ENCODE data around the gene MYMK. TPM values are rescaled to one million over a fixed set of nuclear protein-coding genes. Genes with fewer than 3 reads are reported as not detected.

Gene MYMK
- total RNA-seq, 2 experiments from 2014 or later = not detected

GRCh38 chr9:133558191-133559126 lies 33.7 kb upstream of the MYMK start:
- peaks cover 19% of the 10 kb centered on the region for H3K4me1 Mint-ChIP-seq (ENCODE audit: low read depth)
- ATAC-seq = peak; percentile 84
- peak; percentile 71 for DNase-seq
- TF ChIP-seq, protein P1, sequence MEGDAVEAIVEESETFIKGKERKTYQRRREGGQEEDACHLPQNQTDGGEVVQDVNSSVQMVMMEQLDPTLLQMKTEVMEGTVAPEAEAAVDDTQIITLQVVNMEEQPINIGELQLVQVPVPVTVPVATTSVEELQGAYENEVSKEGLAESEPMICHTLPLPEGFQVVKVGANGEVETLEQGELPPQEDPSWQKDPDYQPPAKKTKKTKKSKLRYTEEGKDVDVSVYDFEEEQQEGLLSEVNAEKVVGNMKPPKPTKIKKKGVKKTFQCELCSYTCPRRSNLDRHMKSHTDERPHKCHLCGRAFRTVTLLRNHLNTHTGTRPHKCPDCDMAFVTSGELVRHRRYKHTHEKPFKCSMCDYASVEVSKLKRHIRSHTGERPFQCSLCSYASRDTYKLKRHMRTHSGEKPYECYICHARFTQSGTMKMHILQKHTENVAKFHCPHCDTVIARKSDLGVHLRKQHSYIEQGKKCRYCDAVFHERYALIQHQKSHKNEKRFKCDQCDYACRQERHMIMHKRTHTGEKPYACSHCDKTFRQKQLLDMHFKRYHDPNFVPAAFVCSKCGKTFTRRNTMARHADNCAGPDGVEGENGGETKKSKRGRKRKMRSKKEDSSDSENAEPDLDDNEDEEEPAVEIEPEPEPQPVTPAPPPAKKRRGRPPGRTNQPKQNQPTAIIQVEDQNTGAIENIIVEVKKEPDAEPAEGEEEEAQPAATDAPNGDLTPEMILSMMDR (IDR thresholded peaks at IDR 0.05) = no peak
- CTCF ChIA-PET = no interaction called here
- H3K36me3 Mint-ChIP-seq (ENCODE audit: low read depth) = no peaks in the 10 kb centered on the region
- peaks cover 2% of the 10 kb centered on the region for H3K27me3 Mint-ChIP-seq
- no peaks in the 10 kb centered on the region for H3K9me3 Mint-ChIP-seq
- H3K4me3 Mint-ChIP-seq = no peak overlapping the region
- POLR2A ChIA-PET = interaction anchor here (0.7 to 1.3 kb wide), 2 partner anchors 10 to 228 kb away, joined by 3 to 4 read pairs; no protein-coding TSS in a partner anchor
- peak overlapping the region; percentile 61 for H3K27ac Mint-ChIP-seq
- intact Hi-C loops (cut with micrococcal nuclease) = no loop called here

- POLR2A ChIA-PET = interaction anchor here (1.3 kb wide), 1 partner anchor 11 kb away, joined by 3 read pairs; no protein-coding TSS in a partner anchor
- ATAC-seq (no peak), DNase-seq (no peak)
- H3K27me3 Mint-ChIP-seq = peaks cover 2% of the 10 kb centered on the region
- H3K4me3 Mint-ChIP-seq = no peak overlapping the region
- CTCF ChIA-PET = no interaction called here
- H3K4me1 Mint-ChIP-seq (ENCODE audit: low read depth) = peaks cover 14% of the 10 kb centered on the region
- no peak overlapping the region for H3K27ac Mint-ChIP-seq
- H3K36me3 Mint-ChIP-seq (ENCODE audit: low read depth) = no peaks in the 10 kb centered on the region
- TF ChIP-seq, protein P1 (IDR thresholded peaks at IDR 0.05) = no peak
- intact Hi-C loops (cut with micrococcal nuclease) = no loop called here
- no peaks in the 10 kb centered on the region for H3K9me3 Mint-ChIP-seq
Observed at GRCh38 chr9:133557581-133557980, 32.8 kb upstream of the MYMK start.

DNA sequence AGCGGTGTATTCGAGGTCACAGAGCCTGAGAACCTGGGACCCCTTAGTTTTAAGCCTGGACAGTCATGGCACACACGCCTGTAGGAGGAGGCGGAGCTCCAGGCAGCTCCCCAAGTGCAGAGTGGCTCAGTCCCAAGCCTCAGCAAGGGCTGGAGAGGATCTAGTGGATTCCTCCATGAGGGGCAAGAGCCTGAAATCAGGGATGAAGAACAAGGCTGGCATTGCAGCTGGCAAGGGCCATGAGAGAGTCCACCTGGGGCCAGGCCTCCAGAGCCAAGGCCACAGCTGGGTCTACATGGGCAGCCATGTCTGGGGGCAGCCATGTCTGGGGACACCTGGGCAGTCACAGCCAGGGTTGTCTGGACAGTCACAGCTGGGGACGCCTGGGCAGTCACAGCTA lies 31.6 kb upstream of the MYMK start:
- Mint-ChIP-seq H3K27ac (no peak overlapping the region), H3K36me3 (ENCODE audit: low read depth) (no peaks in the 10 kb centered on the region), H3K27me3 (peaks cover 2% of the 10 kb centered on the region), H3K9me3 (no peaks in the 10 kb centered on the region), H3K4me1 (ENCODE audit: low read depth) (peaks cover 14% of the 10 kb centered on the region), H3K4me3 (no peak overlapping the region)
- CTCF ChIA-PET = interaction anchor here (0.9 kb wide), 1 partner anchor 9 kb away, joined by 3 read pairs; no protein-coding TSS in a partner anchor
- intact Hi-C loops (cut with micrococcal nuclease) = no loop called here
- TF ChIP-seq, protein P1 (IDR thresholded peaks at IDR 0.05) = no peak
- ATAC-seq = no peak
- DNase-seq = no peak
- POLR2A ChIA-PET = no interaction called here

DNA sequence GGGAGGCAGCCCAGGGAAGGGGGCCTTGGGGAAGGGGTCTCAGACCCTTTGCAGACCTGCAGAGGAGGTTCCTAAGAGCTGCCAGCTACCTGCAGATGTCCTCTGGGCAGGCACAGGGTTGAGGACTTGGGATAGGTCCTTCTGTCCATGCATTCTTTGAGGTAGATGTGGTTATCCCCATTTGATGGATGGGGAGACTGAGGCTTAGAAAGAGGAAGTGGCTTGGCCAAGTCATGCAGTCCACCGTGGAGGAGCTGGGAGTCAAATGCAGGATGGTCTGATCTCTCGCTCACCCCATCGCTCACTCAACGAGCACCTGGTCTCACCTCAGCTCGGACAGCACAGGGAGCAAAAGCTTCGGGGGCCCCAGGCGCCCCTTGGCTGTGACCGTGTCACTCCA lies 30.0 kb upstream of the MYMK start:
- no peak for DNase-seq
- TF ChIP-seq, protein P1 (IDR thresholded peaks at IDR 0.05) = no peak
- Mint-ChIP-seq H3K4me1 (ENCODE audit: low read depth) (peaks cover 13% of the 10 kb centered on the region), H3K27ac (no peak overlapping the region), H3K4me3 (no peak overlapping the region), H3K27me3 (peaks cover 2% of the 10 kb centered on the region), H3K36me3 (ENCODE audit: low read depth) (no peaks in the 10 kb centered on the region), H3K9me3 (no peaks in the 10 kb centered on the region)
- ChIA-PET POLR2A (no interaction called here), CTCF (interaction anchor here (0.5 kb wide), 1 partner anchor 705 kb away, joined by 3 read pairs; no protein-coding TSS in a partner anchor)
- intact Hi-C loops (cut with micrococcal nuclease) = no loop called here
- no peak for ATAC-seq
